GM08714 (cell line): ENCODE results near the gene GNG12.
"Not testable (repeated sequence)": the region's sequence is repeated elsewhere in the genome, so short reads cannot be mapped to it uniquely, and the experiment has no call there.

Source experiments
- H3K4me3 ChIP-seq: fragments of 200-500 bp; sonication (Bioruptor generic); 2 replicates; pipeline ENCODE4 v1.5.1; 2014; ENCODE audit warnings: mild to moderate bottlenecking, low read length, inconsistent platforms
- ZNF274 ChIP-seq: IDR thresholded peaks from 2 replicates; pipeline ENCODE4 v1.6.1; 2012; ENCODE audit warnings: mild to moderate bottlenecking, low read depth, low read length

Gene GNG12

GRCh38 chr1:67739361-67739760 lies 93.9 kb downstream of the GNG12 start:
- no peak overlapping the region for H3K4me3 ChIP-seq
- TF ChIP-seq ZNF274 = no peak

DNA sequence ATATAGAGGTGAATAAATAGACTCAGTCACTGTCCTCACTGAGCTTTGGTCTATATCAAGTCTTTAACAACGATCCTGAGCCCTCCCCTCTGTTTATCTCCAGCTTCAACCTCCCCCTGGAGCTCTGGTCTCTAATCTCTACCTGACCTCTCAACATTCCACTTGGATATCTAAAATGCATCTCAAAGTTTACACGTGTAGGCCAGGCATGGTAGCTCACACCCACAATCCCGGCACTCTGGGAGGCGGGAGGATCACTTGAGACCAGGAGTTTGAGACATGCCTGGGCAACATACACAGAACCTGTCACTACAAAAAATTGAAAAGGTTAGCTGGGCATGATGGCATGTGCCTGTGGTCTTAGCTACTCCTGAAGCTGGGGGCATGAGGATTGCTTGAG lies 94.9 kb downstream of the GNG12 start:
- no peak for TF ChIP-seq ZNF274
- no peak overlapping the region for H3K4me3 ChIP-seq

- no peak for TF ChIP-seq ZNF274
- H3K4me3 ChIP-seq = no peak overlapping the region
Observed at GRCh38 chr1:67737875-67738274, 95.4 kb downstream of the GNG12 start.

- peak overlapping the region; percentile 15; the same call in 1 of the 2 replicates for H3K4me3 ChIP-seq
- no peak for TF ChIP-seq ZNF274
Observed at GRCh38 chr1:67736750-67737149, 96.5 kb downstream of the GNG12 start.

DNA sequence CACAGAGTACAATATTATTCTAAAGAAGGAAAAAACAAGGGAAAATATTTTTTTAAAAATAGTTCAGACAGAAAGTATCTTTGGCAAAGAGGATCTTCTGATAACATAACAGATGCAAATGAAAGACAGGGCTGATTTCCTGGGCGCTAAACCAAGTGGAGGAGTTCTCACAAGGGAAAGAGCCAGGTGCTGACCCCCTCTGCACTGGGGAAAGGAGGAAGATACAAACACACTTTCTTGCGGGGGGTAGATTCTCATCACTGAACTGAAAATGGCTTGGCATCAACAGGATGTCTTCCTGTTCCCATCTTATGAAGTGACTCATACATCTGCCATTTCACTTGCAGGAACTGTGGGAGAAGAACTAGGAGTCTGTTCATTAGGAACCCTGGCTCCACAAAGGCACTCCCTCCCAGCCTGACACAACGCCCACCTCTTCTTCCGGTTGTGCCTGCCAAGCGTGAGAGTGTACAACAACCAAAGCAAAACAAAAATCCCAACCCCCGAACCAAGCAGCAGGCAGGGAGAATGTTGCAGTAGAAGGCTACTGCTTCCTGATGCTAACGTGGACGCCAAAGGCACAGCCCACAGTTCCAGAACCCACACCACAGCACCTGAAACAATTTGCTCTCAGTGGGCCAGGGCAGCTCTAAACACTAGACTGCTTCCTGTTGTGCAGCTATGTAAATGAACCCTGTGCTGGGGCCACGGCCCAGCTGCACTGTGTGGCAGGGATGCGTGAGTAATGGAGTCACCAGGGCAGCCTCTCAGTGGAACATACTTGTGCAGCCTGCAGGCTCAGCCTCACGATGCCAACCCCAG lies 97.2 kb downstream of the GNG12 start:
- H3K4me3 ChIP-seq = peak overlapping the region; percentile 15; the same call in 1 of the 2 replicates

DNA sequence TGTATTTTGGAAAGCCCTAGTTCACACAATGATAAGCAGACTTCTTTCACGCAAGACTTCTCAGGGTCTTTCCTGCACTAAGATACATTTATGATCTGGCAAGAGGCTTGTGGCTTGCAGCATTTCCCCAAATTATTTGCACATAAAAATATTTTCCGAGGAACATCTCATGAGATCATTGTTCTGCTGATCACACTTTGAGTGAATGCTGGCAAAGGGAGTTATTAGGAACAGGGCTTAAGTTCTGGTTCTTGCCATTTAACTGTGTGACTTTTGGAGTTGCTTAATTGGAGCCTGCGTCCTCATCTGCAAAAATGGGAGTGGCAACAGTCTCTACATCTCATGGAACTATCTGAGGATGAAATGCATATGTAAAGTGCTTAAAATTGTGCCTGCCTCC lies 98.1 kb downstream of the GNG12 start:
- H3K4me3 ChIP-seq = no peak overlapping the region
- TF ChIP-seq ZNF274 = no peak

More for the DNA sequence above, 97.2 kb downstream of the GNG12 start:
- no peak for TF ChIP-seq ZNF274

DNA sequence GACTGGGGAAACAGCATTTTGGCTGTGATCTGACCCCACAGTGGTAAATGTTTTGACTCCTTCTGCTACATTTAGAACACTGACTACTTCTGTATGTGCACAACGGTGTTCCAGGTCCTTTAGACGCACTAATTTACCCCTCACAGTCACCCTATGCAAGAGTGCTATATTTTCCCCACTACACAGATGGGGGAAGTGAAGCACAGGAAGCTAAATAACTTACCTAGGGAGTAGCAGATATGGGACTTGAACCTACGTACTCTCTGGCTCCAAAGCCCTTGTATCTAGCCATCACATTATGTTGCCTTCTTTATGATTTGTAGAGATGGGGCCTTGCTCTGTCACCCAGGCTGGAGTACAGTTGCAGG lies 99.0 kb downstream of the GNG12 start:
- TF ChIP-seq ZNF274 = no peak
- H3K4me3 ChIP-seq = no peak overlapping the region

DNA sequence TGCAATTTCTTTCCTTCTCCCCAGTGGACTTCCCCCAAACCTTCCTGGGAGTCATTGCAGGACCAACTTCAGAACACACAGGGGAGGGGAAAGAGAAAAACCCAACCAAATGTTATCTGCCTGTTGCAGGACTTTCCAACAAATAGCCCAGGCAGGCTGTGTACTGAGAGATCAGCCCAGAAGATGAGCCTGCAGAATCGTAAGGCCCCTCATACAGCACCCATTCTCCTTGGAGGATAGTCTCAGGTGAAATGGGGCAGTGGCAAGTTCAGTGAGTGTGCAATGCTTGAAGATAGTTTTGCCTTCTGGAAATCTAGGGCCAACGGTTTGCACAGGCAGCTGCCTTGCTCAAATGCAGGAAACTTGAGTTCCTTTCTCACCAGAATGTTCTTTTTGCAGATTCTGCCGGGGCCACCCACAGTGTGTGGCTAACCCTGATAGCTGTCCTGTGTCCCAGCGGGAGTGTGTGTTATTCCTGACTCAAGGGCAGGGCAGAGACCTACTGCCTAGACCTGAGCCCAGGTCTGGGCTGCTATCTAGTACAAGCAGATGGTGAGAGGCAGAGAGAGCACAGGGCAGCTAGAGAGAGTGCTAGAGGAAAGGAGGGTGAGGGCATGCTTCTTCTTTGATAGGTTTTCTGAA lies 99.5 kb downstream of the GNG12 start:
- no peak for TF ChIP-seq ZNF274
- H3K4me3 ChIP-seq = no peak overlapping the region

- no peak for TF ChIP-seq ZNF274
- H3K4me3 ChIP-seq = no peak overlapping the region
Observed at GRCh38 chr1:67732750-67733151, 100.5 kb downstream of the GNG12 start.

DNA sequence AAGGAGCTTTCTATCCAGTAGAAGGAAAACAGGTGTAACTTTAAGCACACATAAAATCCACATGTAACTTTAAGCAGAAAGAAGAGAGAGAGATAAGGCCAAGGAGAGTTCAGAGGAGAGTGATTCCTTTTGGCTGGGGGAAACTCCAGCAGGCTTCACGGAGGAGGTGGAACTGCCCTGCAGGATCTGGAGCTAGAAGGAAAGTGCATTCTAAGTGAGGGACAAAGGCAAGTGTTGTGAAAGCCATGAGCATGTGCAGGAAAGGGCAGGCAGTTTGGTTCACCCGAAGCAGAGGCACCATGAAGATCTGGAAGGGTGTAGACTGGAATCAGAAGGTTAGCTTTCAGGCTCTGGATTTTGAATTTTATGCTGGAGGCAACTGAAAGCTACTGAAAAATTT lies 101.9 kb downstream of the GNG12 start:
- H3K4me3 ChIP-seq = no peak overlapping the region
- no peak for TF ChIP-seq ZNF274

- not testable (repeated sequence) for H3K4me3 ChIP-seq
Observed at GRCh38 chr1:67730312-67730711, 103.0 kb downstream of the GNG12 start.

GRCh38 chr1:67729872-67730271 lies 103.4 kb downstream of the GNG12 start:
- no peak for TF ChIP-seq ZNF274
- no peak overlapping the region for H3K4me3 ChIP-seq

- no peak for TF ChIP-seq ZNF274
- no peak overlapping the region for H3K4me3 ChIP-seq
Observed at GRCh38 chr1:67726224-67726623, 107.0 kb downstream of the GNG12 start.

- no peak overlapping the region for H3K4me3 ChIP-seq
- no peak for TF ChIP-seq ZNF274
Observed at GRCh38 chr1:67724928-67725560, 108.2 kb downstream of the GNG12 start.

- TF ChIP-seq ZNF274 = no peak
Observed at GRCh38 chr1:67723620-67724019, 109.6 kb downstream of the GNG12 start.

More at GRCh38 chr1:67723620-67724019, 109.6 kb downstream of the GNG12 start:
- no peak overlapping the region for H3K4me3 ChIP-seq
